Sigmoid colon (tissue), 7 donors: ENCODE data around the gene MCC. TPM values are rescaled to one million over a fixed set of nuclear protein-coding genes. Genes with fewer than 3 reads are reported as not detected.

Experiments used
- DNase-seq: peaks from one replicate; pipeline ENCODE4 v3.0.0-alpha.2; 2019
- H3K27ac ChIP-seq, 4 donors: fragments of 200-600 bp; sonication (generic); one replicate each; pipeline ENCODE4 v1.5.1; 2016 to 2019; ENCODE audit warnings: mild to moderate bottlenecking in 1 of 4
- H3K27me3 ChIP-seq, 3 donors: fragments of 200-600 bp; sonication (generic); one replicate each; pipeline ENCODE4 v1.5.1; 2019; ENCODE audit warnings: mild to moderate bottlenecking in 1 of 3
- H3K36me3 ChIP-seq, 4 donors: fragments of 200-600 bp; sonication (generic); one replicate each; pipeline ENCODE4 v1.5.1; 2016 to 2019
- H3K4me1 ChIP-seq, 4 donors: fragments of 200-600 bp; sonication (generic); one replicate each; pipeline ENCODE4 v1.5.1; 2017 to 2019
- H3K4me3 ChIP-seq, 4 donors: fragments of 200-600 bp; sonication (generic); one replicate each; pipeline ENCODE4 v1.5.1; 2017 to 2019; ENCODE audit warnings: mild to moderate bottlenecking in 2 of 4, moderate library complexity in 1 of 4
- H3K9me3 ChIP-seq, 4 donors: fragments of 200-600 bp in 3 of 4; sonication (generic) in 3 of 4; one replicate each; pipeline versions ENCODE4 v1.5.1 to v1.6.1; 2013 to 2019
- CTCF ChIP-seq, 4 experiments: fragments of 450-650 bp in 3 of 4; fragments of 200-600 bp in 1 of 4; IDR thresholded peaks; one replicate each; pipeline ENCODE4 v1.5.1; 2016 to 2019; ENCODE audit warnings: antibody characterized with exemption in 4 of 4, mild to moderate bottlenecking in 3 of 4, moderate library complexity in 2 of 4
- EP300 ChIP-seq, 4 donors: sonication (generic); formaldehyde crosslinking; IDR thresholded peaks; one replicate each; pipeline ENCODE4 v1.6.1; 2017; ENCODE audit warnings: antibody characterized with exemption in 4 of 4
- POLR2A ChIP-seq, 2 donors: fragments of 450-650 bp; IDR thresholded peaks; one replicate each; pipeline ENCODE4 v1.6.1; 2016; ENCODE audit warnings: antibody characterized with exemption in 2 of 2, mild to moderate bottlenecking in 2 of 2, moderate library complexity in 2 of 2
- POLR2AphosphoS5 ChIP-seq, 4 donors: sonication (generic); formaldehyde crosslinking; IDR thresholded peaks; one replicate each; pipeline ENCODE4 v1.6.1; 2017; ENCODE audit warnings: antibody characterized with exemption in 4 of 4
- WGBS, 2 donors: extraction: QIAGEN DNeasy Blood & Tissue Kit; methylation state at CpG; one replicate each; pipeline ENCODE4 v1.1.7; 2013; 5-methylcytosine and 5-hydroxymethylcytosine counted together
- intact Hi-C: fragments of 100-400 bp; cut with DNase I; formaldehyde crosslinking; loops from one replicate; pipeline ENCODE4 v1.15.1; 2023
- polyA plus RNA-seq, 3 donors: library from polyadenylated mRNA; stranded (reverse); fragments of 200-250 nt; gene quantifications; one replicate each; pipeline ENCODE4 v1.2.3, GENCODE V29; 2013
- total RNA-seq, 4 donors: library from RNA; depleted of rRNA; stranded (reverse); fragments of >200 nt; gene quantifications; one replicate each; pipeline ENCODE4 v1.1.0, GENCODE V29; 2016
- donor health status: healthy with polysubstance abuse.
- donor health status: Bipolar disorder and iron deficiency.
- donor health status: healthy.

MCC gene
- total and polyA plus RNA-seq, 7 donors = 0.69 to 14.0 (median 9.1) TPM

DNA sequence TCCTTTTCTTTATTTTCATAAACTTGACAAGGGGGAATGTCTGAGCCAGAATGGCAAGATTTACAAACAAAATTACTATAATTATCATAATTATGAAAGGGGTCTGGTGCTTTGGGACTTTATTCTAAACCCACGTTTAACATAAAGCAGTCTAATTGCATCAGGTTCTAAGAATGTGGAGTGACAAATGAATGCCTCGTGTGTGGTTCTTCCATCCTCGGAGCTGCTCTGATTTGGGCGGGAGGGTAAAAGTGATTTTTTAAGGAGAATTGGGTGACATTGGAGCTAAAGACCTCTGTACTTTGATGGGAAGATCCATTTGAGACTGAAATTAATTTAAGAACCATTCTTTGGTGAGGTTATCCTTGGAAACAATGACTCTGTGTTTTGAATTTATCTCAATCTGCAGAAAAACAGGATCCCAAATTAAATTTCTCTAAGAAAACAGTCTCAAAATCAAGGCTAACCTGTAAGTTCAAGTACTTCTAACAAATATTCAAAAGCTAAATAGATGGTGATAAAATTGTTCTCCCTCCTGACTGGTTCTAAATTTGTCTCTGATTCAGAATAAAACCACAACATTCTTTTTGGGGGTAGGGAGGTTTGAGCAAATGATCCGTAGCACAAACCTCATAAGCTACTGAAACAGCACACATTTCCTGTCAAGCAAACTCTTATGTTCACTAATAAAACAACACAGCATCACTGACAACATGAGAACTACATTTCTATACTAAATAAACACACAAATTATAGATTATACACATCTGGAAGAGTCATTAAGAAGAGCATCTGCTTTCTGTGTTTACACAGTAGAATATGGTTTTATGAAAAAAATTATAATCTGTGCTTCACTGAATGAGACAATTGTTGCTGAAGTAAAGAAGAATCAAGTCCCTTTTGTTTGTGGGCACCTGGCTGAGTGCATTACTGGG is 426.1 kb downstream of the MCC start:
- Histone ChIP-seq H3K36me3 (peaks cover 0 to 13% (median 1%) of the 10 kb centered on the region in 4 donors), H3K27me3 (no peaks in the 10 kb centered on the region), H3K4me1 (no peaks in the 10 kb centered on the region), H3K9me3 (no peaks in the 10 kb centered on the region), H3K27ac (no peak overlapping the region), H3K4me3 (no peak overlapping the region)
- no peak for DNase-seq
- 74 to 78% methylated on average over 5 of the region's 5 CpGs for WGBS, 2 donors
- intact Hi-C loops = no loop called here
- TF ChIP-seq POLR2A (IDR thresholded peaks at IDR 0.05) (no peak), CTCF (IDR thresholded peaks at IDR 0.05) (no peak), POLR2AphosphoS5 (IDR thresholded peaks at IDR 0.05) (no peak), EP300 (IDR thresholded peaks at IDR 0.05) (no peak)

- Histone ChIP-seq H3K4me3 (no peak overlapping the region), H3K4me1 (no peaks in the 10 kb centered on the region), H3K27me3 (no peaks in the 10 kb centered on the region), H3K27ac (no peak overlapping the region), H3K36me3 (peaks cover 0 to 12% (median 1%) of the 10 kb centered on the region in 4 donors), H3K9me3 (no peaks in the 10 kb centered on the region)
- DNase-seq = no peak
- TF ChIP-seq CTCF (IDR thresholded peaks at IDR 0.05) = no peak
- no peak for TF ChIP-seq EP300 (IDR thresholded peaks at IDR 0.05)
- TF ChIP-seq POLR2AphosphoS5 (IDR thresholded peaks at IDR 0.05) = no peak
- no peak for TF ChIP-seq POLR2A (IDR thresholded peaks at IDR 0.05)
- WGBS, 2 donors = 92 to 96% methylated on average over 4 of the region's 4 CpGs
- intact Hi-C loops = no loop called here
These were observed 427.7 kb downstream of the MCC start for GRCh38 chr5:113060408-113061025.

GRCh38 chr5:113059232-113060040 is 428.8 kb downstream of the MCC start:
- H3K4me3 ChIP-seq = no peak overlapping the region
- H3K9me3 ChIP-seq = no peaks in the 10 kb centered on the region
- H3K4me1 ChIP-seq = no peaks in the 10 kb centered on the region
- no peak for DNase-seq
- 77 to 90% methylated on average over 19 of the region's 19 CpGs for WGBS, 2 donors
- no peak for TF ChIP-seq POLR2A (IDR thresholded peaks at IDR 0.05)
- no peak for TF ChIP-seq POLR2AphosphoS5 (IDR thresholded peaks at IDR 0.05)
- no peak for TF ChIP-seq CTCF (IDR thresholded peaks at IDR 0.05)
- no peak for TF ChIP-seq EP300 (IDR thresholded peaks at IDR 0.05)
- H3K36me3 ChIP-seq = peaks cover 0 to 10% (median 1%) of the 10 kb centered on the region in 4 donors
- no peaks in the 10 kb centered on the region for H3K27me3 ChIP-seq
- no peak overlapping the region for H3K27ac ChIP-seq
- intact Hi-C loops = no loop called here

DNA sequence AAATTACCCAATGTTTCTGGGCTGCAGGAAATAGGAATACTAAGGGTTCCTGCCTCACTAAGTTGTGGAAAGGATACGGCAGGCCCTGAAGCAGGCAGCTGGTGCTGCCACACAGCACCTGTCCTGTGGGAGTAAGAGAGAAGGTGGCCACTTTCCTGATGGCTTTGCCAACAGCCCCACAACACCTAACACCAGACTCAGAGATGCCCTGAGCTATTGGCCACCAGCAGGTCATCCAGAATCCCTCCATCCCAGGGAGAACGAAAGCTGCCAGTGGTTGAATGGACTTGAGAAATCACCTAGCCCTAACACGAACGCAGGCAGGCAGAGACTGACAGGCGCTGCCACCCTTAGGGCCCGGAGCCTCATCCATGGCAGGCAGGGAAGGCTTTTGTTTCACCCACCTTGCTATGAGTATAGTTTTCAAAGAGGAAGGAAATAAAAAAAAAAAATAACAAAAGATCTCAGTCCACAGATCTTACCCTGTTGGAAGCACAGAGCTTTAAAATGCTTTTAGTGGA is 429.5 kb downstream of the MCC start:
- no peaks in the 10 kb centered on the region for H3K4me1 ChIP-seq
- H3K27ac ChIP-seq = no peak overlapping the region
- no peak for TF ChIP-seq POLR2AphosphoS5 (IDR thresholded peaks at IDR 0.05)
- TF ChIP-seq CTCF (IDR thresholded peaks at IDR 0.05) = no peak
- TF ChIP-seq POLR2A (IDR thresholded peaks at IDR 0.05) = no peak
- TF ChIP-seq EP300 (IDR thresholded peaks at IDR 0.05) = no peak
- no peaks in the 10 kb centered on the region for H3K9me3 ChIP-seq
- no peak for DNase-seq
- H3K4me3 ChIP-seq = no peak overlapping the region
- intact Hi-C loops = no loop called here
- peaks cover 0 to 8% (median 1%) of the 10 kb centered on the region in 4 donors for H3K36me3 ChIP-seq
- H3K27me3 ChIP-seq = no peaks in the 10 kb centered on the region
- WGBS, 2 donors = 74 to 90% methylated on average over 6 of the region's 6 CpGs
